IPS DF 19.7 (cell line): ENCODE data around the gene SMS.

Source experiments
- DNase-seq: peaks from one replicate; pipeline ENCODE4 v3.0.0-alpha.2; 2013; ENCODE audit warnings: low read depth, low spot score

SMS gene

GRCh38 chrX:21940356-21940829, at the start of gene SMS:
SMS (plus strand) TSS chrX:21940709; CDS start chrX:21940825, 116 bp downstream.
- DNase-seq, result no peak

GRCh38 chrX:21905313-21905712, 35.2 kb upstream of the SMS start:
- peak; percentile 3 for DNase-seq

GRCh38 chrX:21905953-21906352, 34.6 kb upstream of the SMS start:
- DNase-seq, result no peak

- DNase-seq, result no peak
Observed at GRCh38 chrX:21907260-21907659, 33.2 kb upstream of the SMS start.

GRCh38 chrX:21911481-21911880, 29.0 kb upstream of the SMS start:
- DNase-seq, result no peak

- DNase-seq, result no peak
Observed at GRCh38 chrX:21912220-21912619, 28.3 kb upstream of the SMS start.

- no peak for DNase-seq
Observed at GRCh38 chrX:21912989-21913388, 27.5 kb upstream of the SMS start.

GRCh38 chrX:21926116-21926515, 14.4 kb upstream of the SMS start:
- no peak for DNase-seq

GRCh38 chrX:21926527-21927278, 13.8 kb upstream of the SMS start:
- DNase-seq, result no peak

- no peak for DNase-seq
Observed at GRCh38 chrX:21929209-21929608, 11.3 kb upstream of the SMS start.

- no peak for DNase-seq
Observed at GRCh38 chrX:21930986-21931385, 9.5 kb upstream of the SMS start.

- DNase-seq, result no peak
Observed at GRCh38 chrX:21932292-21933002, 8.1 kb upstream of the SMS start.

GRCh38 chrX:21933077-21933476, 7.4 kb upstream of the SMS start:
- no peak for DNase-seq

- no peak for DNase-seq
Observed at GRCh38 chrX:21934414-21934813, 6.1 kb upstream of the SMS start.

GRCh38 chrX:21939906-21940305, 603 bp upstream of the SMS start:
- no peak for DNase-seq

GRCh38 chrX:21943460-21944135, 3.1 kb downstream of the SMS start:
- no peak for DNase-seq

GRCh38 chrX:21944136-21944615, 3.7 kb downstream of the SMS start:
- DNase-seq, result no peak

- DNase-seq, result no peak
Observed at GRCh38 chrX:21946925-21947641, 6.6 kb downstream of the SMS start.

GRCh38 chrX:21947671-21948070, 7.2 kb downstream of the SMS start:
- DNase-seq, result no peak

GRCh38 chrX:21948897-21949578, 8.5 kb downstream of the SMS start:
- DNase-seq, result no peak

GRCh38 chrX:21949689-21950088, 9.2 kb downstream of the SMS start:
- no peak for DNase-seq
